Gastroesophageal sphincter (tissue), 4 donors: ENCODE measurements around the gene PRG3. TPM values are rescaled to one million over a fixed set of nuclear protein-coding genes. Genes with fewer than 3 reads are reported as not detected.

Experiments used
- ATAC-seq: fragments of 150-250 bp; one replicate; pipeline ENCODE4 v1.9.1; 2016; ENCODE audit warnings: mild to moderate bottlenecking, moderate library complexity
- H3K27ac ChIP-seq, 4 donors: fragments of 200-600 bp; sonication (generic) in 3 of 4; 1 replicate in 3 of 4; 2 replicates in 1 of 4; pipeline ENCODE4 v1.5.1; 2016 to 2019
- H3K27me3 ChIP-seq: fragments of 200-600 bp; sonication (generic); one replicate; pipeline ENCODE4 v1.5.1; 2019
- H3K36me3 ChIP-seq, 2 donors: fragments of 200-600 bp; sonication (generic); one replicate each; pipeline ENCODE4 v1.5.1; 2019; ENCODE audit warnings: control low read depth in 1 of 2
- H3K4me1 ChIP-seq, 3 donors: fragments of 200-600 bp; sonication (generic); 1 replicate in 2 of 3; 2 replicates in 1 of 3; pipeline ENCODE4 v1.5.1; 2016 to 2019; ENCODE audit warnings: control low read depth in 2 of 3
- H3K4me3 ChIP-seq, 2 donors: fragments of 200-600 bp; sonication (generic); one replicate each; pipeline ENCODE4 v1.5.1; 2019; ENCODE audit warnings: mild to moderate bottlenecking in 1 of 2, moderate library complexity in 1 of 2
- H3K9me3 ChIP-seq, 3 donors: fragments of 200-600 bp; sonication (generic); one replicate each; pipeline ENCODE4 v1.5.1; 2017 to 2019; ENCODE audit warnings: control low read depth in 2 of 3
- CTCF ChIP-seq, 4 experiments: fragments of 200-600 bp in 2 of 4; fragments of 450-650 bp in 2 of 4; sonication (generic) in 1 of 4; IDR thresholded peaks; one replicate each; pipeline ENCODE4 v1.5.1; 2017 to 2019; ENCODE audit warnings: antibody characterized with exemption in 4 of 4, mild to moderate bottlenecking in 2 of 4, moderate library complexity in 2 of 4
- EP300 ChIP-seq: sonication (generic); formaldehyde crosslinking; IDR thresholded peaks from one replicate; pipeline ENCODE4 v1.6.1; 2017; ENCODE audit warnings: antibody characterized with exemption, mild to moderate bottlenecking
- POLR2A ChIP-seq, 2 donors: fragments of 450-650 bp; IDR thresholded peaks; one replicate each; pipeline ENCODE4 v1.6.1; 2017; ENCODE audit warnings: antibody characterized with exemption in 2 of 2, mild to moderate bottlenecking in 2 of 2, moderate library complexity in 1 of 2
- POLR2AphosphoS5 ChIP-seq: sonication (generic); formaldehyde crosslinking; IDR thresholded peaks from one replicate; pipeline ENCODE4 v1.6.1; 2017; ENCODE audit warnings: antibody characterized with exemption
- WGBS, 2 donors: methylation state at CpG; one replicate each; pipeline ENCODE4 v1.1.5; 2018; ENCODE audit warnings: low coverage in 1 of 2; 5-methylcytosine and 5-hydroxymethylcytosine counted together
- total RNA-seq, 4 donors: library from RNA; depleted of rRNA; stranded (reverse); fragments of >200 nt; gene quantifications; one replicate each; pipeline ENCODE4 v1.1.0, GENCODE V29; 2016

PRG3 gene
- total RNA-seq, 4 donors from 2014 or later: not detected

DNA sequence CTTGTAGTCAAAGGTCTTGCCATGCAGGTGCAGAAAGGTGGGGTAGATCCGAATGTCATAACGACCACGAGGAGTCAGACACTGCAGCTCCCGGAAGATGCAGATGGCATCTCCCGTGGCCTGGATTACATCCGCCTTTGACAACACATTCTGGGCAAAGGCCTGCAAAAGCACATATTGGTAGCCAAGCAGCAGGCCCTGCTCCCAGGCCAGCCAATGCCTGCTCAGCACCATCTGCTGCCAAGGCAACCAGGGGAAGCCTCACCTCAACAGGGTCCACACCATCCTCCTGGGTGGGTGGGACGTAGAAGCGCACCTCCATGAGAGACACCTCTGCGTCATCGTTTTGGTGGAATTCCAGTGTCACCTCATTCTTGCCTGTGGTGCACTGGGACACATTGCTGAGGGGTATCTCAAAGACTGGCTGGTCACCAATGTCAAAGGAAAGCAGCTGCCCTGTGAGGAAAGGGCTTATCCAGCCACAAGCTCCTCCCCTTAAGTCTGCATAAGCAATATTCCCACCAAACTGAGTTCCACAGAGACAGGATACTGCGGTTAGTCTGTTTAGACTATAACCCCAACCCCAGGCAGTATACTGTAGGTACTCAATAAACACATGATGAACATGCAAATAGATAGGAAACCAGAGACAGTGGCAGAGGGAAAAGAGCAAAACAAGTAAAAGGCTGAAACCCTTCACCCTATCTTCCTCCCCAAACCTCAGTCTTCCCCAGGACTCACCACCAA, 48.1 kb downstream of the PRG3 start:
- no peak overlapping the region for H3K27ac ChIP-seq
- peaks cover under 1% of the 10 kb centered on the region for H3K27me3 ChIP-seq
- ATAC-seq: no peak
- H3K36me3 ChIP-seq: peaks cover 0 to 65% of the 10 kb centered on the region in 2 donors
- H3K4me1 ChIP-seq: peaks cover 0 to 29% (median 14%) of the 10 kb centered on the region in 3 donors
- no peaks in the 10 kb centered on the region for H3K9me3 ChIP-seq
- TF ChIP-seq CTCF (IDR thresholded peaks at IDR 0.05) (no peak), POLR2AphosphoS5 (no peak), POLR2A (IDR thresholded peaks at IDR 0.05) (no peak), EP300 (no peak)
- 87 to 89% methylated on average over 1 to 9 of the region's 11 CpGs for WGBS, 2 donors
- H3K4me3 ChIP-seq: no peak overlapping the region

DNA sequence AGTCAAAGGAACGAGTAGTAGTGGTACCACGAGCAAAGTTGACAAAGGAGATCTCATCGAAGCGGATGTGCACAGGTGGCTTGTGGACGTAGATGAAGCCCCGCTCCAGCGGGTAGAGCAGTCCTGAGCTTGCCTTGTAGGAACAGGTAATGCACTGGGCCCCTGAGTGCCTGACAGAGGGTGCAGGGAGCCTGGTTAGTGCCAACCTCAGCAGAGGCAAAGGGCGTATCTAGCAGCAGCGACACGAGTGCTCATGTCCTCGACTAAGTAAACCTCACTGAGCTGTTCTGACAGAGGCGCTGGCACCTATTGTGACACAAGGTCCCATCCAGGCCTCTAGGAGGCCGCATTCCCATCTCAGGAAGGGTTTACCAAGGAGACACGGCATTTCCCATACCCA, 49.2 kb downstream of the PRG3 start:
- no peak for TF ChIP-seq EP300
- no peak for TF ChIP-seq CTCF (IDR thresholded peaks at IDR 0.05)
- no peak for TF ChIP-seq POLR2A (IDR thresholded peaks at IDR 0.05)
- TF ChIP-seq POLR2AphosphoS5: no peak
- Histone ChIP-seq H3K4me1 (peaks cover 0 to 31% (median 14%) of the 10 kb centered on the region in 3 donors), H3K27me3 (no peaks in the 10 kb centered on the region), H3K27ac (no peak overlapping the region), H3K36me3 (peaks cover 0 to 76% of the 10 kb centered on the region in 2 donors), H3K4me3 (no peak overlapping the region), H3K9me3 (no peaks in the 10 kb centered on the region)
- 67 to 87% methylated on average over 5 of the region's 14 CpGs for WGBS, 2 donors
- no peak for ATAC-seq

- H3K27me3 ChIP-seq: no peaks in the 10 kb centered on the region
- H3K27ac ChIP-seq: no peak overlapping the region
- peaks cover 7 to 36% (median 19%) of the 10 kb centered on the region in 3 donors for H3K4me1 ChIP-seq
- no peak for ATAC-seq
- TF ChIP-seq POLR2A (IDR thresholded peaks at IDR 0.05) (no peak), POLR2AphosphoS5 (no peak), EP300 (no peak)
- H3K36me3 ChIP-seq: peaks cover 0 to 86% of the 10 kb centered on the region in 2 donors
- no peak overlapping the region for H3K4me3 ChIP-seq
- 81% methylated on average over 5 of the region's 9 CpGs; no CpG with 5 or more reads in 1 of the 2 donors for WGBS, 2 donors
- no peaks in the 10 kb centered on the region for H3K9me3 ChIP-seq
Measured at GRCh38 chr11:57330029-57330428, 50.9 kb downstream of the PRG3 start.

- Histone ChIP-seq H3K36me3 (peaks cover 0 to 70% of the 10 kb centered on the region in 2 donors), H3K9me3 (no peaks in the 10 kb centered on the region), H3K27ac (peak overlapping the region in 3 of 4 donors; percentile 97 to 98 (median 97)), H3K4me1 (peaks cover 7 to 32% (median 14%) of the 10 kb centered on the region in 3 donors), H3K4me3 (no peak overlapping the region), H3K27me3 (no peaks in the 10 kb centered on the region)
- TF ChIP-seq POLR2A (IDR thresholded peaks at IDR 0.05) (no peak), CTCF (IDR thresholded peaks at IDR 0.05) (no peak), EP300 (no peak), POLR2AphosphoS5 (no peak)
- ATAC-seq: no peak
- WGBS, 2 donors: 86 to 95% methylated on average over 4 to 5 of the region's 5 CpGs
Measured at GRCh38 chr11:57327721-57328120, 53.2 kb downstream of the PRG3 start.

Other genes starting within 250 kb of the PRG3 start
- gene LRRC55, start 199.2 kb downstream of the PRG3 start, total RNA-seq: under 1 TPM in 2 of 4 donors, not detected in 2; 0.12 to 0.13 TPM
- 1 to 10 TPM; 2.2 to 3.7 (median 2.4) TPM for gene APLNR, start 143.9 kb downstream of the PRG3 start, total RNA-seq
- gene TNKS1BP1, start 56.2 kb downstream of the PRG3 start, total RNA-seq: 100 to 1,000 TPM in 2 of 4 donors, 10 to 100 TPM in 2; 95.6 to 130 (median 108) TPM
- gene SSRP1, start 45.3 kb downstream of the PRG3 start, total RNA-seq: 100 to 1,000 TPM in 1 of 4 donors, 10 to 100 TPM in 3; 66.0 to 101 (median 79.8) TPM
- gene P2RX3, start 42.8 kb downstream of the PRG3 start, total RNA-seq: under 1 TPM in 1 of 4 donors, not detected in 3; 0.69 TPM
- gene PRG2, start 9.5 kb upstream of the PRG3 start, total RNA-seq: not detected
- gene SLC43A3, start 46.0 kb upstream of the PRG3 start, total RNA-seq: 10 to 100 TPM; 40.9 to 75.9 (median 60.0) TPM
- gene RTN4RL2, start 79.4 kb upstream of the PRG3 start, total RNA-seq: 1 to 10 TPM in 1 of 4 donors, under 1 TPM in 2, not detected in 1; 0.12 to 2.3 (median 0.27) TPM
- gene SLC43A1, start 134.6 kb upstream of the PRG3 start, total RNA-seq: 10 to 100 TPM; 14.8 to 36.6 (median 19.7) TPM
- 10 to 100 TPM; 23.5 to 29.0 (median 27.9) TPM for gene TIMM10, start 149.6 kb upstream of the PRG3 start, total RNA-seq
- not detected for gene SMTNL1, start 156.4 kb upstream of the PRG3 start, total RNA-seq
- gene UBE2L6, start 186.5 kb upstream of the PRG3 start, total RNA-seq: 10 to 100 TPM; 15.3 to 34.6 (median 28.3) TPM
- gene SERPING1, start 216.5 kb upstream of the PRG3 start, total RNA-seq: 100 to 1,000 TPM; 237 to 689 (median 443) TPM